Vagina (tissue), 2 donors: ENCODE measurements around the gene PRM3.

Source experiments
- CTCF ChIP-seq, 3 experiments: fragments of 450-650 bp in 2 of 3; fragments of 200-600 bp in 1 of 3; sonication (generic) in 1 of 3; IDR thresholded peaks; one replicate each; pipeline ENCODE4 v1.5.1; 2017 to 2019; ENCODE audit warnings: antibody characterized with exemption in 3 of 3, mild to moderate bottlenecking in 2 of 3, moderate library complexity in 2 of 3
- POLR2A ChIP-seq, 2 donors: fragments of 450-650 bp; IDR thresholded peaks; one replicate each; pipeline ENCODE4 v1.6.1; 2017; ENCODE audit warnings: antibody characterized with exemption in 2 of 2, mild to moderate bottlenecking in 2 of 2, moderate library complexity in 2 of 2

GRCh38 chr16:11278681-11279628 is 5.5 kb upstream of the PRM3 start:
- TF ChIP-seq POLR2A (IDR thresholded peaks at IDR 0.05) (no peak), CTCF (IDR thresholded peaks at IDR 0.05) (no peak)
